H9 (cell line): ENCODE measurements around the gene UGT1A6. TPM values are rescaled to one million over a fixed set of nuclear protein-coding genes. Genes with fewer than 3 reads are reported as not detected.

Experiments
- DNase-seq: peaks from one replicate; pipeline ENCODE4 v3.0.0-alpha.2; 2017
- H2AFZ ChIP-seq: one replicate; pipeline ENCODE4 v1.6.1; 2013; ENCODE audit warnings: mild to moderate bottlenecking, low read length, control low read depth, moderate library complexity
- H2AK5ac ChIP-seq: 2 replicates; pipeline ENCODE4 v1.6.1; 2013; ENCODE audit warnings: low read length, control low read depth, mixed read lengths; ENCODE audit not compliant: insufficient read length
- H2BK120ac ChIP-seq: one replicate; pipeline ENCODE4 v1.6.1; 2013; ENCODE audit warnings: low read depth, mild to moderate bottlenecking, low read length, control low read depth, inconsistent platforms; ENCODE audit not compliant: poor library complexity, severe bottlenecking
- H2BK12ac ChIP-seq: 2 replicates; pipeline ENCODE4 v1.6.1; 2013; ENCODE audit warnings: low read length, control low read depth, mixed read lengths, low read depth; ENCODE audit not compliant: insufficient read length
- H2BK15ac ChIP-seq: 2 replicates; pipeline ENCODE4 v1.6.1; 2013; ENCODE audit warnings: low read depth, low read length, control low read depth
- H2BK20ac ChIP-seq: one replicate; pipeline ENCODE4 v1.6.1; 2013; ENCODE audit warnings: low read depth, mild to moderate bottlenecking, low read length, control low read depth, inconsistent platforms; ENCODE audit not compliant: poor library complexity, severe bottlenecking
- H2BK5ac ChIP-seq: 2 replicates; pipeline ENCODE4 v1.6.1; 2013; ENCODE audit warnings: low read length, control low read depth, mixed read lengths; ENCODE audit not compliant: insufficient read length
- H3K14ac ChIP-seq: 2 replicates; pipeline ENCODE4 v1.6.1; 2013; ENCODE audit warnings: low read length, control low read depth; ENCODE audit not compliant: insufficient read depth
- H3K18ac ChIP-seq: 2 replicates; pipeline ENCODE4 v1.6.1; 2013; ENCODE audit warnings: low read depth, mild to moderate bottlenecking, mixed read lengths, low read length, control low read depth; ENCODE audit not compliant: insufficient read length
- H3K23ac ChIP-seq: 2 replicates; pipeline ENCODE4 v1.6.1; 2013; ENCODE audit warnings: low read length, control low read depth, mixed read lengths, low read depth; ENCODE audit not compliant: insufficient read length
- H3K23me2 ChIP-seq: 2 replicates; pipeline ENCODE4 v1.6.1; 2013; ENCODE audit warnings: low read depth, mild to moderate bottlenecking, mixed read lengths, low read length, control low read depth; ENCODE audit not compliant: insufficient read length, poor library complexity, severe bottlenecking
- H3K27ac ChIP-seq: 2 replicates; pipeline ENCODE4 v1.5.1; 2013; ENCODE audit warnings: low read length, control low read depth, mixed read lengths, low read depth; ENCODE audit not compliant: insufficient read length
- H3K27me3 ChIP-seq: 2 replicates; pipeline ENCODE4 v1.6.1; 2013; ENCODE audit warnings: low read length, control low read depth, inconsistent platforms; ENCODE audit not compliant: insufficient read depth
- H3K4ac ChIP-seq: 2 replicates; pipeline ENCODE4 v1.6.1; 2013; ENCODE audit warnings: low read depth, mild to moderate bottlenecking, control low read depth, inconsistent platforms, low read length, moderate library complexity
- H3K4me1 ChIP-seq: 2 replicates; pipeline ENCODE4 v1.6.1; 2013; ENCODE audit warnings: low read length, control low read depth, inconsistent platforms; ENCODE audit not compliant: insufficient read depth
- H3K4me2 ChIP-seq: 2 replicates; pipeline ENCODE4 v1.6.1; 2013; ENCODE audit warnings: low read length, control low read depth, mixed read lengths; ENCODE audit not compliant: insufficient read length, insufficient read depth
- H3K56ac ChIP-seq: 2 replicates; pipeline ENCODE4 v1.6.1; 2013; ENCODE audit warnings: low read depth, mild to moderate bottlenecking, mixed read lengths, low read length, control low read depth; ENCODE audit not compliant: insufficient read length
- H3K79me1 ChIP-seq: 2 replicates; pipeline ENCODE4 v1.6.1; 2013; ENCODE audit warnings: low read depth, mild to moderate bottlenecking, moderate library complexity, low read length, control low read depth, inconsistent platforms; ENCODE audit not compliant: insufficient read depth, poor library complexity, severe bottlenecking
- H3K79me2 ChIP-seq: 2 replicates; pipeline ENCODE4 v1.6.1; 2013; ENCODE audit warnings: low read length, control low read depth, inconsistent platforms; ENCODE audit not compliant: insufficient read depth
- H3K9ac ChIP-seq: 2 replicates; pipeline ENCODE4 v1.6.1; 2013; ENCODE audit warnings: low read length, control low read depth, mixed read lengths; ENCODE audit not compliant: insufficient read length; ENCODE audit errors: extremely low read depth
- H3K9me3 ChIP-seq: one replicate; pipeline ENCODE4 v1.6.1; 2013; ENCODE audit warnings: low read depth, low read length, inconsistent platforms; ENCODE audit not compliant: control insufficient read depth
- H3T11ph ChIP-seq: one replicate; pipeline ENCODE4 v1.6.1; 2013; ENCODE audit warnings: mild to moderate bottlenecking, low read length, control low read depth, inconsistent platforms
- H4K20me1 ChIP-seq: one replicate; pipeline ENCODE4 v1.6.1; 2013; ENCODE audit not compliant: control insufficient read depth, insufficient read length, insufficient read depth
- H4K5ac ChIP-seq: 2 replicates; pipeline ENCODE4 v1.6.1; 2013; ENCODE audit warnings: low read depth, mild to moderate bottlenecking, mixed read lengths, low read length, control low read depth; ENCODE audit not compliant: insufficient read length
- H4K8ac ChIP-seq: replicated peaks from 2 replicates; pipeline ENCODE4 v1.6.1; 2013; ENCODE audit warnings: low read length, control low read depth, mixed read lengths, low read depth; ENCODE audit not compliant: insufficient read length
- H4K91ac ChIP-seq: 2 replicates; pipeline ENCODE4 v1.6.1; 2013; ENCODE audit warnings: low read depth, mild to moderate bottlenecking, moderate library complexity, mixed read lengths, low read length, control low read depth; ENCODE audit not compliant: insufficient read length
- H3K27ac Mint-ChIP-seq, 3 experiments: 2 replicates in 2 of 3; 3 replicates in 1 of 3; pipeline ENCODE4 v1.8.0; 2020 to 2021; ENCODE audit warnings: mixed read lengths in 3 of 3, mild to moderate bottlenecking in 1 of 3, moderate library complexity in 1 of 3
- H3K27me3 Mint-ChIP-seq: 2 replicates; pipeline ENCODE4 v1.8.0; 2021; ENCODE audit warnings: low read depth, mild to moderate bottlenecking, moderate library complexity, mixed read lengths
- H3K36me3 Mint-ChIP-seq, 3 experiments: 2 replicates in 2 of 3; 3 replicates in 1 of 3; pipeline ENCODE4 v1.8.0; 2020 to 2021; ENCODE audit warnings: low read depth in 3 of 3, mixed read lengths in 3 of 3; ENCODE audit not compliant: insufficient read depth in 1 of 3
- H3K4me1 Mint-ChIP-seq, 2 experiments: 2 replicates each; pipeline ENCODE4 v1.8.0; 2020; ENCODE audit warnings: mixed read lengths in 2 of 2
- H3K4me3 Mint-ChIP-seq, 2 experiments: 2 replicates in 1 of 2; 3 replicates in 1 of 2; pipeline ENCODE4 v1.8.0; 2020 to 2021; ENCODE audit warnings: mild to moderate bottlenecking in 2 of 2, mixed read lengths in 2 of 2, moderate library complexity in 1 of 2
- H3K9me3 Mint-ChIP-seq, 2 experiments: 2 replicates in 1 of 2; 3 replicates in 1 of 2; pipeline ENCODE4 v1.8.0; 2020; ENCODE audit warnings: mild to moderate bottlenecking in 2 of 2, mixed read lengths in 2 of 2, moderate library complexity in 1 of 2
- CTCF ChIP-seq: fragments of 200-600 bp; sonication (generic); conservative IDR thresholded peaks from 3 replicates; pipeline ENCODE4 v1.8.0; 2021; ENCODE audit warnings: antibody characterized with exemption, mild to moderate bottlenecking
- WGBS: extraction: QIAGEN DNeasy Blood & Tissue Kit; methylation state at CpG from one replicate; pipeline ENCODE4 v1.1.7; 2013; ENCODE audit warnings: missing lambda C conversion rate, low lambda C conversion rate, mixed read lengths; ENCODE audit not compliant: insufficient read length; ENCODE audit errors: extremely low coverage; 5-methylcytosine and 5-hydroxymethylcytosine counted together
- total RNA-seq: library from RNA; stranded (reverse); gene quantifications from 2 replicates; pipeline ENCODE4 v1.2.1, GENCODE V29; 2021

UGT1A6 gene
- total RNA-seq, 1 experiment from 2014 or later, result not detected

- H4K20me1 ChIP-seq, result no peaks in the 10 kb centered on the region
- no peak overlapping the region for H3K18ac ChIP-seq
- no peak for DNase-seq
- no peaks in the 10 kb centered on the region for H3K23me2 ChIP-seq
- H3K4me1 ChIP-seq, result peaks cover 3% of the 10 kb centered on the region; the same call in 1 of the 2 replicates
- H2BK12ac ChIP-seq, result no peak overlapping the region
- Mint-ChIP-seq H3K36me3 (no peaks in the 10 kb centered on the region; a peak in 1 of 7 replicates), H3K27ac (no peak overlapping the region), H3K4me1 (peaks cover 24 to 29% of the 10 kb centered on the region in 2 experiments), H3K4me3 (no peak overlapping the region), H3K9me3 (no peaks in the 10 kb centered on the region; a peak in 2 of 5 replicates), H3K27me3 (no peaks in the 10 kb centered on the region; the same call in 1 of the 2 replicates)
- no peaks in the 10 kb centered on the region for H3K79me2 ChIP-seq
- no peak overlapping the region for H2BK5ac ChIP-seq
- H4K91ac ChIP-seq, result no peak overlapping the region
- no peak overlapping the region for H2AFZ ChIP-seq
- H3K4me2 ChIP-seq, result no peak overlapping the region
- H3T11ph ChIP-seq, result no peak overlapping the region
- no peaks in the 10 kb centered on the region for H3K27me3 ChIP-seq
- no peak overlapping the region for H3K23ac ChIP-seq
- H3K4ac ChIP-seq, result no peak overlapping the region
- no peak overlapping the region for H3K9ac ChIP-seq
- no peak overlapping the region for H3K27ac ChIP-seq
- no peak overlapping the region for H4K5ac ChIP-seq
- H3K56ac ChIP-seq, result no peak overlapping the region
- H2BK20ac ChIP-seq, result no peak overlapping the region
- H3K14ac ChIP-seq, result no peak overlapping the region
- no peak overlapping the region for H4K8ac ChIP-seq
- H2BK120ac ChIP-seq, result no peak overlapping the region
- H2AK5ac ChIP-seq, result no peak overlapping the region
- no peaks in the 10 kb centered on the region for H3K9me3 ChIP-seq
- TF ChIP-seq CTCF, result no peak
- WGBS, result no CpG with 5 or more reads among the region's 3 CpGs
- no peaks in the 10 kb centered on the region for H3K79me1 ChIP-seq
- no peak overlapping the region for H2BK15ac ChIP-seq
Measured at GRCh38 chr2:233689501-233689900, 3.2 kb upstream of the UGT1A6 start.
